Mucosa of stomach (tissue), 1 donor: ENCODE data around the gene C16orf54.
"Not testable (repeated sequence)": the region's sequence is repeated elsewhere in the genome, so short reads cannot be mapped to it uniquely, and the experiment has no call there.

Experiments
- H3K27me3 ChIP-seq: one replicate; pipeline ENCODE4 v1.7.0; 2013; ENCODE audit warnings: mild to moderate bottlenecking, low read length; ENCODE audit not compliant: control insufficient read depth, insufficient read depth
- H3K36me3 ChIP-seq: one replicate; pipeline ENCODE4 v1.7.0; 2013; ENCODE audit warnings: low read length; ENCODE audit not compliant: control insufficient read depth, insufficient read depth
- H3K4me1 ChIP-seq: one replicate; pipeline ENCODE4 v1.7.0; 2013; ENCODE audit warnings: mild to moderate bottlenecking, low read length; ENCODE audit not compliant: control insufficient read depth, insufficient read depth
- H3K4me3 ChIP-seq: one replicate; pipeline ENCODE4 v1.7.0; 2013; ENCODE audit warnings: low read length
- H3K9ac ChIP-seq: one replicate; pipeline ENCODE4 v1.7.0; 2013; ENCODE audit warnings: mild to moderate bottlenecking, low read length, moderate library complexity
- H3K9me3 ChIP-seq: one replicate; pipeline ENCODE4 v1.7.0; 2013; ENCODE audit warnings: mild to moderate bottlenecking, low read length, moderate library complexity; ENCODE audit not compliant: control insufficient read depth
- donor health status: Pancreatic carcinoma.

Gene C16orf54

DNA sequence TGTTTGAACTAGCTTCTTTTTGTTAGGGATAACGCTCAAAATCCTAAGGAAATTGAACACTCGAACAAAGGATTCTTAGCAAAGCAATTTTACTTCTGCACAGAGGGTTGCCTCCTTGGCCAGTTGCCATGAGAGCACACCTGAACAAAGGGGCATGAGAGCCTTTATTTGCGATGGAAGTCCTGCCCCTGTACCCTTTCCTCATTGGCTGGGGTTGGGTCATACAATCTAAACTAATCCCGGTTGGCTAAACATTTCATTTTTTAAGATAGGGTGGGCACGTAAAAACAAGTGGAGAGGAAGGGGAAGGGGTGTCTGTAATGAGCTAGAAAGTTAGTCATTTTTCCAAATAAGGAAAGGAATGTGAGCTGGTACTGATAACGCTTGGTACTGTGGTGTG lies 36.1 kb downstream of the C16orf54 start:
- not testable (repeated sequence) for H3K9me3 ChIP-seq, H3K4me3 ChIP-seq, H3K27me3 ChIP-seq, H3K4me1 ChIP-seq, H3K9ac ChIP-seq, H3K36me3 ChIP-seq

DNA sequence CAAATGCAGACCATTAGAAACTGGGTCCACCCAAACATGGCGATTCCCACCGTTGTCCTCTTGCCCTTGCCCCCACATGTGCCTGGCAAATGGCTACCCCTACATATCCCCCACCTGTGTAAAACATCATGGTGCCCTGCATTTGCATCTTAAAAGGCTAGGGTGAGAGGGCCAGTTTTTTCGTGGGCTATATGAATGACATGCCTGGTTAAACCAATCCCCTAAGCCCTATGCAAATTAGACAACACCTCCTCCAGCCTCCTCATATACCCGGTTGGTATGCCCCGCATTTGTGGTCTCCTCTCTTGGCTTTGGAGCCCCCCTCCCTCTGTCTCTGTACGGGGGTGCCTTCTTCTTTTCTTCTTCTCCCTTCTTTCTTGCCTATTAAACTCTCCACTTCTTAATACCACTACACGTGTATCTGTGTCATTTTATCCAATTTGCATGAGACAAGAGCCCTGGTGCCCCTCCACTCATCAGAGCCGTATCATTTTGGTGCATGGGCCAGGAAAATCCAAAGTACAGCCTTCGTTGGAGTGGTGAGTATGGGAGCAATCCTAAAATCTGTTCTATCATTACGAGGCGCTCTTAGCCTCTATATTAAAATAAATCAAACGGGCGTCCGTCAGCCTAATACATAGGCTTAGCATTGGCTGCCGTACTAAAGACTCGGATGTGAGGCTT lies 36.7 kb downstream of the C16orf54 start:
- Histone ChIP-seq H3K4me3 (no peak overlapping the region), H3K9ac (no peak overlapping the region), H3K36me3 (no peaks in the 10 kb centered on the region), H3K27me3 (no peaks in the 10 kb centered on the region), H3K4me1 (no peaks in the 10 kb centered on the region), H3K9me3 (no peaks in the 10 kb centered on the region)

- H3K4me1 ChIP-seq, H3K27me3 ChIP-seq, H3K9me3 ChIP-seq, H3K9ac ChIP-seq, H3K4me3 ChIP-seq, H3K36me3 ChIP-seq: not testable (repeated sequence)
These were observed 38.6 kb downstream of the C16orf54 start for GRCh38 chr16:29707160-29707559.

DNA sequence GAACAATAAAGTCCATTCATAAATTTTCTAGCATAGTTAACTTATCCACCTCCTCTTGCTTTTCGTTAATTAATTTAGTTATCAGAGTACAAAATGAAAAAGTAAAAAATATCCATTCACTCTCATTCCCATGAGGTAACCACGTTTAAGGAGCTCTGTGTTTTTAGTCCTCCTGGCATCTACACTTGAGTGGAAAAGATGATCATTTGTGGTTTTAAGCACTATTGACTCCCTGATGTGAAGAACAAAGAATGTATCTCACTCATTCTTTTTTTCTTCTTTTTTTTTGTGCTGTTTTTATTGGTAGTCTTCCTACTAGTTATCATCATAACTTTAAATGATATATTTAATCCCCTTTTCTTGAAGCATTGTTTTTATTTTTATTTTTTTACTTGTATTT lies 40.8 kb downstream of the C16orf54 start:
- H3K36me3 ChIP-seq, result no peaks in the 10 kb centered on the region
- no peaks in the 10 kb centered on the region for H3K4me1 ChIP-seq
- peaks cover 5% of the 10 kb centered on the region for H3K27me3 ChIP-seq
- no peak overlapping the region for H3K4me3 ChIP-seq
- H3K9ac ChIP-seq, result no peak overlapping the region
- H3K9me3 ChIP-seq, result no peaks in the 10 kb centered on the region

DNA sequence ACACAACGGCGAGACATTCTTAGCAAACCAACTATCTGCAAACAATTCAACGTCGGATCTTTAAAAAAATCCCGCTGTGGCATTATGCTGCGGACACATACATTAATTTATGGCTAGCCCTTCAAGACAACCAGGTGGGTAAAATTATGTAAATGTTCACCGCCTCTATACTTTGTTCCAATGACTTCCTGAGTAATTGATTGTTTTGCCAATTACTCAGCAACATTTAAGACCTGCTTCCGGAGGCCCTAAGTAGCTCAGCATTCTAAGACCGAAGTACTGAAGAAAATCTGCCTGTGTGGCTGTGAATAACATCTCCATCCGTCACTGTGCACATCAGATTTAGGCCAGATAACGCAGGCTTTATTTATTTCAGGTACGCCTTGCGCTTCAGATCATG lies 43.5 kb downstream of the C16orf54 start:
- Histone ChIP-seq H3K9ac (no peak overlapping the region), H3K4me1 (no peaks in the 10 kb centered on the region), H3K4me3 (no peak overlapping the region), H3K27me3 (peaks cover 13% of the 10 kb centered on the region), H3K9me3 (no peaks in the 10 kb centered on the region), H3K36me3 (no peaks in the 10 kb centered on the region)

DNA sequence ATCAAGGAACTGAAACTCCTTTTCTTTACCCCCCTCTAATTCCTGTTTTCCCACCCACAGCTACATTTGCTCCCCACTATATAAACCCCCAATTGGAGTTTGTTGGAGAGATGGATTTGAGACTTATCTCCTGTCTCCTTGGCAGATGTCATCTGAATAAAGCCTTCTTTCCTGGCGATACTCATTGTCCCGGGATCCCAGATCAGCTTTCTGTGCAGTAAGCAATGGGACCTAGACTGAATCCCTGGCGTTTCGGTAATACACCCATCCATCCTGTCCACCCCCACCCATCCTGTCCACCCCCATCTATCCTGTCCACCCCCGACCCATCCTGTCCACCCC lies 44.6 kb downstream of the C16orf54 start:
- Histone ChIP-seq H3K9me3 (no peaks in the 10 kb centered on the region), H3K9ac (no peak overlapping the region)

GRCh38 chr16:29700253-29700987 lies 45.4 kb downstream of the C16orf54 start:
- Histone ChIP-seq H3K9me3 (no peaks in the 10 kb centered on the region), H3K9ac (no peak overlapping the region), H3K27me3 (peaks cover 13% of the 10 kb centered on the region), H3K4me3 (no peak overlapping the region), H3K36me3 (no peaks in the 10 kb centered on the region), H3K4me1 (no peaks in the 10 kb centered on the region)

More for the DNA sequence above, 44.6 kb downstream of the C16orf54 start:
- Histone ChIP-seq H3K4me1 (no peaks in the 10 kb centered on the region), H3K36me3 (no peaks in the 10 kb centered on the region), H3K27me3 (peaks cover 13% of the 10 kb centered on the region), H3K4me3 (no peak overlapping the region)

- no peak overlapping the region for H3K4me3 ChIP-seq
- H3K4me1 ChIP-seq, result no peaks in the 10 kb centered on the region
- H3K9ac ChIP-seq, result no peak overlapping the region
- peaks cover 13% of the 10 kb centered on the region for H3K27me3 ChIP-seq
- H3K9me3 ChIP-seq, result no peaks in the 10 kb centered on the region
- no peaks in the 10 kb centered on the region for H3K36me3 ChIP-seq
These were observed 46.2 kb downstream of the C16orf54 start for GRCh38 chr16:29699324-29700219.

DNA sequence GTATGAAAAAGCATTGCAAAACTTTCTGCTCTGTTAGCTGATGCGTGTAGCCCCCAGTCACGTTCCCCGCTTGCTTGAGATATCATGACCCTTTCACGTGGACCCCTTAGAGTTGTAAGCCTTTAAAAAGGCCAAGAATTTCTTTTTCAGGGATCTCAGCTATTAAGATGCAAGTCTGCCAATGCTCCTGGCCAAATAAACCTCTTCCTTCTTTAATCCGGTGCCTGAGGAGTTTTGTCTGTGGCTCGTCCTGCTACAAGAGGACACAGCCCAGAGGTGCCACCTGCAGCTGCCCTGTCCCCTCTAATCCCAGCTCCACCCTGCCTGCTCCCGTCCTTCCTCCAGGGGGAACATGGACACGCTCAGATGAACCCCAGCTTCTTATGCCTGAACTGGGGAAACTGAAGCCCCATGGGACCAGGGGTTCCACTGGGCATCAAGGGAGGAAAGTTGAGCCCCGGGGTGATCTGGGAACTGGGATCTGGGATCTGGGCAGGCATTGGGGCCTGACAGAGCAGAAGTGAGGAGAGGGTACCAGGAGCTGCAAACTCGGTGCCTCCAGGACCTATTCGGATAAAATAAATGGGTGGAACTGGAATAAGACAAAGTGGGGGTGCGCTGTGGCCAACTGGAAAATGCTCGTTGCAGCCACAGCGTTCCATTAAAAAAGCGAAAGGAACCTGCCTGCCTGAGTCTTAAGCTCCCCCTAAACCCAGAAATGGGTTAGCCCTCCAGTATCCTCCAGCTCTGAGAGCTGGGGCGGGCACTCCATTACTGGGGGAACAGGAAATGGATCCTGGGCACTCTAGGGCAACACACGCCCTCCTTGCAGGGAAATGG lies 47.1 kb downstream of the C16orf54 start:
- Histone ChIP-seq H3K4me1 (no peaks in the 10 kb centered on the region), H3K36me3 (no peaks in the 10 kb centered on the region), H3K9ac (no peak overlapping the region), H3K9me3 (no peaks in the 10 kb centered on the region), H3K4me3 (no peak overlapping the region), H3K27me3 (peaks cover 13% of the 10 kb centered on the region)

DNA sequence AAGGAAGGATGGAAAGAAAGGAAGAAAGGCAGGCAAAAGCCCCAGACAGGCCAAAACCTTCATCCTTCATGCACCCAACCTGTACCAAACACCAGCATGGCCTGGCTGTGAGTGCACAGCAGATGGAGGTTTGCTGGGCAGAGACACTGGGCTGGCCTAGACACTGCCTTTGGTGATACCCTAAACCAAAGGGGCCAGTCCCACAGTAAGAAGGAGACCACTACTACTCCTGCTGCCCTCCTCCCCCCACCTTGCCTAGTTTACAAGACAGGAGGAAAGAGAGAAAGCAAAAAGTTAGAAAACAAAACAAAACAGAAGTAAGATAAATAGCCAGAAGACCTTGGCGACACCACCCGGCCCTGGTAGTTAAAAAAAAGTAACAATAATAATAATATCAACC lies 47.7 kb downstream of the C16orf54 start:
- Histone ChIP-seq H3K36me3 (no peaks in the 10 kb centered on the region), H3K4me3 (no peak overlapping the region), H3K27me3 (peaks cover 13% of the 10 kb centered on the region), H3K9ac (no peak overlapping the region), H3K4me1 (no peaks in the 10 kb centered on the region), H3K9me3 (no peaks in the 10 kb centered on the region)

DNA sequence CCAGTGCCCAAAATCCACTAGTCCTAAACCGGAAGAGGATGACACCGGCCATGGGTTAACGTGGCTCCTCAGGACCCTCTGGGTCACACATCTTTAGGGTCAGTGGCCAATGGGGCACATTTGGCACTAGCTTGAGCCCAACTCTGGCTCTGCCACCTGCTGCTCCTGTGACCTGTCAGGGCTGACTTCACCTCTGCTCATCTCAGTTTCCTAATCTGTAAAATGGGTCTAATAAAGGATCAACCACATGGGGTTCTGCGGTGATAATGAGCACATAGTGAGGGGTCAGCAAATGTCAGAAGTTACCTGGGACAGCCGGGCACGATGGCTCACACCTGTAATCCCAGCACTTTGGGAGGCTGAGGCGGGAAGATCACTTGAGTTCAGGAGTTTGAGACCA lies 48.4 kb downstream of the C16orf54 start:
- Histone ChIP-seq H3K27me3 (peaks cover 13% of the 10 kb centered on the region), H3K4me1 (no peaks in the 10 kb centered on the region), H3K4me3 (no peak overlapping the region), H3K36me3 (no peaks in the 10 kb centered on the region), H3K9ac (no peak overlapping the region), H3K9me3 (no peaks in the 10 kb centered on the region)
